ENCODE results near the gene ELMOD3. TPM values are rescaled to one million over a fixed set of nuclear protein-coding genes. Genes with fewer than 3 reads are reported as not detected.

The ELMOD3 gene
- total and polyA plus RNA-seq, 9 of the 15 experiments (the other 6 are each of a cell fraction or from before 2014, with no cell fraction given) = 2.7 to 18.7 (median 11.6) TPM

GRCh38 chr2:85413592-85414420 lies 59.2 kb downstream of the ELMOD3 start (continued):
- TF ChIP-seq HMBOX1 (IDR thresholded peaks at IDR 0.05) = peak; percentile 48
- TF ChIP-seq CTBP1 (IDR thresholded peaks at IDR 0.05; ENCODE audit: borderline replicate concordance) = peak; percentile 24; the same call in 1 of the 2 replicates
- TF ChIP-seq CTCF (IDR thresholded peaks at IDR 0.05 in 2 of 3, conservative IDR thresholded peaks at IDR 0.05 in 1 of 3; ENCODE audit: insufficient read depth in 2 of 3, low read depth in 1 of 3, low read length in 3 of 3) = 0 out of 6 replicates have a peak, but pooled peaks of 1 of the 3 experiments have one; percentile 2
- TF ChIP-seq RBFOX2 (IDR thresholded peaks at IDR 0.05; ENCODE audit: low read depth, low read length) = peak; percentile 74
- peak; percentile 50; the same call in 1 of the 2 replicates for TF ChIP-seq SUPT5H (IDR thresholded peaks at IDR 0.05)
- TF ChIP-seq ZNF133 (CRISPR knock-in tag; IDR thresholded peaks at IDR 0.05) = no peak
- TF ChIP-seq BRD9 (IDR thresholded peaks at IDR 0.05; ENCODE audit: low read depth, partially characterized antibody) = peak; percentile 11
- peak; percentile 27; the same call in 1 of the 2 replicates for TF ChIP-seq CREM (IDR thresholded peaks at IDR 0.05; ENCODE audit: low read depth)
- TF ChIP-seq EP400 (IDR thresholded peaks at IDR 0.05) = peak; percentile 43; the same call in 1 of the 2 replicates
- no peak for TF ChIP-seq ZNF436 (CRISPR knock-in tag; IDR thresholded peaks at IDR 0.05)
- TF ChIP-seq POLR3G (IDR thresholded peaks at IDR 0.05; ENCODE audit: extremely low read depth, insufficient read length, insufficient replicate concordance) = no peak
- no peak for TF ChIP-seq ZC3H8 (IDR thresholded peaks at IDR 0.05)
- peak; percentile 96 for TF ChIP-seq REST (IDR thresholded peaks at IDR 0.05; ENCODE audit: borderline replicate concordance)
- TF ChIP-seq REST (CRISPR knock-in tag; IDR thresholded peaks at IDR 0.05; ENCODE audit: low read depth) = no peak
- no peak for TF ChIP-seq KLF1 (tag; IDR thresholded peaks at IDR 0.05)

Measured in K562 (cell line).